ENCODE data around the gene DHRS3. TPM values are rescaled to one million over a fixed set of nuclear protein-coding genes. Genes with fewer than 3 reads are reported as not detected.

DHRS3 gene
- total RNA-seq, 2 donors from 2014 or later: 107 to 144 TPM

GRCh38 chr1:12643785-12644184 lies 25.8 kb upstream of the DHRS3 start, which contains the start of gene AADACL4:
AADACL4 (plus strand) TSS chr1:12644085; CDS start chr1:12644547, 462 bp downstream.
- no peak for DNase-seq (ENCODE audit: low spot score)
- intact Hi-C loops (cut with DNase I): no loop called here

GRCh38 chr1:12643079-12643478 lies 25.1 kb upstream of the DHRS3 start:
- intact Hi-C loops (cut with DNase I): no loop called here
- no peak for DNase-seq (ENCODE audit: low spot score)

GRCh38 chr1:12640958-12641272 lies 22.9 kb upstream of the DHRS3 start:
- intact Hi-C loops (cut with DNase I): no loop called here
- no peak for DNase-seq (ENCODE audit: low spot score)

GRCh38 chr1:12640237-12640957 lies 22.4 kb upstream of the DHRS3 start:
- DNase-seq (ENCODE audit: low spot score): no peak
- intact Hi-C loops (cut with DNase I): no loop called here

- DNase-seq (ENCODE audit: low spot score): no peak
- intact Hi-C loops (cut with DNase I): no loop called here
These were observed 19.7 kb upstream of the DHRS3 start for GRCh38 chr1:12637693-12638092.

GRCh38 chr1:12636098-12636950 lies 18.3 kb upstream of the DHRS3 start:
- intact Hi-C loops (cut with DNase I): no loop called here
- no peak for DNase-seq (ENCODE audit: low spot score)

- intact Hi-C loops (cut with DNase I): no loop called here
- DNase-seq (ENCODE audit: low spot score): no peak
These were observed 16.7 kb upstream of the DHRS3 start for GRCh38 chr1:12634696-12635202.

GRCh38 chr1:12634156-12634555 lies 16.1 kb upstream of the DHRS3 start:
- intact Hi-C loops (cut with DNase I): no loop called here
- no peak for DNase-seq (ENCODE audit: low spot score)

GRCh38 chr1:12631571-12631970 lies 13.6 kb upstream of the DHRS3 start:
- intact Hi-C loops (cut with DNase I): no loop called here
- peak; percentile 56 for DNase-seq (ENCODE audit: low spot score)

GRCh38 chr1:12630946-12631530 lies 13.0 kb upstream of the DHRS3 start:
- intact Hi-C loops (cut with DNase I): no loop called here
- peak; percentile 24 for DNase-seq (ENCODE audit: low spot score)

GRCh38 chr1:12629985-12630760 lies 12.2 kb upstream of the DHRS3 start:
- DNase-seq (ENCODE audit: low spot score): peak; percentile 62
- intact Hi-C loops (cut with DNase I): loop anchor here (10.0 kb wide), 1 partner anchor 315 kb away; no protein-coding TSS in a partner anchor

GRCh38 chr1:12629511-12629956 lies 11.5 kb upstream of the DHRS3 start:
- intact Hi-C loops (cut with DNase I): loop anchor here (10.0 kb wide), 1 partner anchor 315 kb away; no protein-coding TSS in a partner anchor
- DNase-seq (ENCODE audit: low spot score): no peak

GRCh38 chr1:12627296-12627695 lies 9.3 kb upstream of the DHRS3 start:
- no peak for DNase-seq (ENCODE audit: low spot score)
- intact Hi-C loops (cut with DNase I): loop anchor here (10.0 kb wide), 1 partner anchor 312 kb away; no protein-coding TSS in a partner anchor

GRCh38 chr1:12626888-12627287 lies 8.9 kb upstream of the DHRS3 start:
- intact Hi-C loops (cut with DNase I): loop anchor here (10.0 kb wide), 1 partner anchor 312 kb away; no protein-coding TSS in a partner anchor
- DNase-seq (ENCODE audit: low spot score): no peak

GRCh38 chr1:12625276-12625675 lies 7.3 kb upstream of the DHRS3 start:
- intact Hi-C loops (cut with DNase I): loop anchor here (10.0 kb wide), 1 partner anchor 310 kb away; no protein-coding TSS in a partner anchor
- no peak for DNase-seq (ENCODE audit: low spot score)

GRCh38 chr1:12622506-12622905 lies 4.5 kb upstream of the DHRS3 start:
- DNase-seq (ENCODE audit: low spot score): no peak
- intact Hi-C loops (cut with DNase I): loop anchor here (10.0 kb wide), 1 partner anchor 308 kb away; no protein-coding TSS in a partner anchor

GRCh38 chr1:12621346-12622335 lies 3.6 kb upstream of the DHRS3 start:
- no peak for DNase-seq (ENCODE audit: low spot score)

GRCh38 chr1:12620931-12621330 lies 2.9 kb upstream of the DHRS3 start:
- no peak for DNase-seq (ENCODE audit: low spot score)
- intact Hi-C loops (cut with DNase I): loop anchor here (10.0 kb wide), 1 partner anchor 306 kb away; no protein-coding TSS in a partner anchor

More at GRCh38 chr1:12621346-12622335, 3.6 kb upstream of the DHRS3 start:
- intact Hi-C loops (cut with DNase I): loop anchor here (10.0 kb wide), 1 partner anchor 307 kb away; no protein-coding TSS in a partner anchor
